ENCODE data around the gene HSF5.

Gene HSF5

DNA sequence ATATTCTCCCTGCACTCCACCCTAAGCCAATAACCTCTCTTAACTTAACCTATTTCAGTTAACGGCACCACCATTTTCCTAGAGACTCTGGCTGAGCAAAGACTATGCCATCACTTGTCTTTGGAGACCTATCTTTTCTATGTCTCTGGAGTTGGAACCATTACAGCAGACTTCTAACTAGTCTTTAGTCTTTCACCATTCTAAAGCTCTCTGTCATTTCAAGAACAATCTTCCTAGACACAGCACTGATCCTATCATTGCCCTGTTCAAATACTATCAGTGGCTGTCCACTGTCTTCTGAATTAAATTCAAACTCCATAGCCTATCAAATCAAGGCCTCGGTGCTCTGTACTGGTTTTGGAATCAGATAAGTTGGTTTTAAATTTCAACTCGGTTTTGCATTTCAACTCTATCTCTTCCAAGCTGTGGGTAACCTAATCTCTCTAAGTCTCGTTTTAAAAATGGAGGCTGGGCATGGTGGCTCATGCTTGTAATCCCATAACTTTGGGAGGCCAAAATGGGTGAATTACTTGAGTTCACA, 102.8 kb downstream of the HSF5 start:
- no peak for DNase-seq (ENCODE audit: low read depth)

DNA sequence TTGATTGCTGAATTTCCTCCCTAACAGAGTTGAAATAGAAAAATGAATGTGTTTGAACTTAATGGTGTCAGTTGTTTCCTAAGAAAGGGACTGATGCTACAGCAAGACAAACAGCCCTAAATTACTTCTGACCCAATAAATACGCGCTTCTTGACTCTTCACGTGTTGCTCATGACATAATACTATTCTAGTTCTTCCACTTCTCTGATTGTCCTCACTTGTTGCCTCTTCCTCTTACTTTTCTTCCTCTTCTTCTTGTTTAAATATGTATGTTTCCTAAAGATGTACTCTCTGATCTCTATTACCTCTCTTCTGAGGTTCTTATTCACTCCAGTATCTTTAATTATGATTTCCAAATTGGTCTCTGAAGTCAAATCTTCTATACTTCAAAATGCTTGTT, 103.3 kb downstream of the HSF5 start:
- no peak for DNase-seq (ENCODE audit: low read depth)

DNA sequence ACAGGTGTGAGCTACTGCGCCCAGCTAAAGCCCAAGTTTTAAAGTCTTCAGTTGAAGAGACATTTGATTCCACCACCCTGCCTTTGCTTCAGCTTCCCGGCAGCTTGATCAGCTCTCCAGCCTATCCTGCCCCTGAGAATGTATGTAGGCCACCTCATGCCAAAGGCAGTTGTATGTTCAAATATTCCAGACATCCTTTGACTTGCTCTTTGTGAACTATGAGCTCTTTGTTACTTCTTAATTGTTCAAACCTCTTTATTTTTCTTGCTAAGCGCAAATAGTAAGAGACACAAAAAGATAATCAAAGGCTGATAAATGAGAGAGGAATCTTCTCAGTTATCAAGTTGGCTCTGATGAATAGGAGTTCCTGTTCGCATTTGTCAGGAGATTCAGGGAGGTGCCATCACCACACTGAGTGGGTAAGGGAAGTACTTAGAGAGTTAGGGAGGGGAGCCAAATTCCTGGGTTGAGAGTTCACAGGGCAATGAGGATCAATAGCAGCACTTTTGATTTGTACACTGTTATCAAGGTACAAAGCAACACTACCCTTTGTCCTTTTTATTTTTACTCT, 104.2 kb downstream of the HSF5 start:
- no peak for DNase-seq (ENCODE audit: low read depth)

DNA sequence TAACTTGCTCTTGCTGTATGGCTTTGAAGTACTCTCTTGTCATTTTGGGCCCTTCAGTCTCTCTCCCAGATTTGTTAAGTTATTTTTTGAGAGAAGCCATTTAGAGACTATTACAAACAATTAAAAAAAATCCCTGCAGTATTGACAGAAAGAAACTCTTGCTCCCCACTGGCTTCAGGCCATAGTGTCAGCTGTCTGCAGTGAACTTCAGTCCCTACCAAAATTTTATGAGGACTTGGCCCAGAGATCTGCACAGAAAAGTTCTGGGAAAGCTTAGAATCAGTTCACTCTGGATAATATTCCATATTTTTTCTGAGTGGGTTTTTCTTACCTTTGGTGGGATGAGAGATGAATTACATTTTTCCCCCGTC, 105.4 kb downstream of the HSF5 start:
- DNase-seq (ENCODE audit: low read depth): no peak

DNA sequence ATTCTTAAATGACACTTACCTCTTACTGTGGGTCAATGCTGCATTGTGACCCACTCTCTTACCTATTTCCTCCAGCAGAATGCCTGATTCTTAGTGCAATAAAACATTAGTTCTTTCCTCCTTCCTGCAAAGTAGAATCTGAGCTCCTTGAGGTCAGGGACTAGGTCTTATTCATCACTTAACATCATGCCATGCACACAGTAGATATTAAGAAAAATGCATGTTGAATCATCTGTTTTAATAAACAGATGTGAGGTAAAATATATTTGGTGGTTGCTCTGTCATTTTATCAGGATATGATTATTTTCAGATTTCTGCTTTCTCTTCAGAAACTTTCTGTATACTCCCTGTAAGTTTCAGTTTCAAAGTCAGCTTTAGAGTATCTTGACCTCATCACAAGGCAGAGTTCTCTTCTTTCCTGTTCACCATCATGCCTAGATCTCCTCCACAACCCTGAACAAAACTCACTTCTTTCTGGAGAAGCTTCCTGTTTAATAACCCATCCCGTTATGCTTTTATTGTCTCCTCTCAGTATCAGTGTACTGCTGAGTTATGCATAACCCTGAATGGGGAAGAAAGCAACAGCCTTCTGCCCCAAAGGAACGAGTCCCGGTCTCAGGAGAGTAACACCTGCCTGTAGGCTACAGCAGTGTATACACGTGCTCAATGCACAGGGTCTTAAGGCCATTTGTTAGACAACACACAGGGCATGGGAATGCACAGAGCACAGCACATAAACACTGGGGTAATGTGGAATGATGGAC, 105.9 kb downstream of the HSF5 start:
- no peak for DNase-seq (ENCODE audit: low read depth)

DNA sequence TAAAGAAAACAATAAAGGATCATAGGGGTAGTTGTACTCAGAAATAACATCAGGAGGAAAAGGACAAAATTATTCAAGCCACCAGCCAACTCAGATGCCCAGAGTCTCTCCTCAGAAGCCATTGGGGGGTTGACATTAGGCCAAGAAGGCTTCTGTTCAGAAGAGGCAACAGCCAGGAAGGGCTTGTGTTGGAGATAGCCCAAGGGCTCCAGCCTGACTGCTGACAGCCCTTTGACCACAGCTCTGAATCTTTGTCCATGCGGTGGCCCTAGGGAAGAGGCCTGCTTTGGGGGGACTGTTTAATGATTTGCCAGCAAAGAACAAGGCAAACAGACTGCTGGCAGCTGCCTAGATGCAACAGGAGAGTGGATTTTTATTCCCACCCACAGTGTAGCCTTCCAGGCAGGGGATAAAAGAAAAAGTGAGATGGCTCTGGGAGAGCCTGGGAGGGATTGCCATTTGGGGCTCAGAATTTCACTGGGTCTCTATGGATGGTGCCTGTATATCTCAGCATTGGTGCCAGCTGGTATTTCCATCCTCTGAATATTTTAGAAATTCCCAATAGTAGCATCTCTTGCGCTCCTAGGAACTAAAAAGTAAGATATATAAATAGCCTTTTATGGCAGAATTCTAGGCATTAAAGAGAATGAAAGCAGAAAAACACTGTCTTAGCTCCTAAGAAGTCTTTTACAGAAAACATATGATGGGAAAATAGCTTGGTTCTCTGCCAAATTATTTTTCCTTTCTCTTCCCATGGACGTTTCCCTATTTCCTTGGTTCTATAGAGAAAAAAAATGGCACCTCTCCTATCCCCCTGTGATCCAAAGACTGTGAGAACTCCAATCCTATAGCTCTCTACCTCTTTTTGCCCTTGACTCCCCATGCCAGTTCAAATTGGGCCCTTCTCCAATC, 106.8 kb downstream of the HSF5 start:
- no peak for DNase-seq (ENCODE audit: low read depth)

DNA sequence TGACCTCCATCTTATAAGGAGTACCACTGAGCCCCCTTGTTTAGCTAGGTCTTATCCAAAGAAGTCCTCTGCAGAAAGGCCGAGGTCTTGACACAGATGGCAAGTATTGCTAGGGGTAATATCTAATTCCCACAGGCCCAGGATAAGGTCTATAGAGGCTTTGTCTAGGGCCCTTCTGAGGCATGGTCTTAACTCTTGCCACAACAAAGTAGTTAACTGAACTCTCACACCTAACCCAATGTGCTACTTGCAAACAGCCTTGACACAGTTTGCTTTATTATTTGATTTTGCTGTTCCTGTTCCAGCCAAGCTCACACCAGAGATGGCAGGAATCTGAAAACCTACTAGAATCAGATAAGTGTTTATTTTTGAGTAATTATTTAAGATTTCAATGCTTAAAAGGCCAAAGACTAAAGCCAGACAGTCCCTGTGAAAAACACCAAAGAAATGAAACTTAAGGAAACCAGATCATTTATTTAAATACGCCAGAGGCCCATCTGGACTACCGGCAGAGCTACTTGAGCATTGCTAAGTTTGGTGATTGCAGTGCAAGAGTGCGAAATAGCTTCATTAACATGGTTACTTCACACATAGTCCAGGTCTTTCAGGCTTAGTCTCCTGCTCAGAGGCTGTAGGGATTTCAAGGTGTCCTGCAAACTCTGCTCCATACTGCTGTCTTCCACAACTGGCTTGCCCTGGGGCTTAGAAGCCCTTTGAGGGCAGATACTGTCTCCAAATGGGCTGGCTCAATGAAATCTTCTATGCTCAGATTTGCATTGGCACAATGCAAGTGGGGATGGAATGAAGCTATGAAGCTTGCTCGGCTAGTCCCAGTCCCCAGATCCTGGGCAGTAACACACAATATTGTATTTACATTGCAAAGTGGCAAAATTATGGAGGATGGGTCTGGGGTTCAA, 107.7 kb downstream of the HSF5 start:
- no peak for DNase-seq (ENCODE audit: low read depth)

DNA sequence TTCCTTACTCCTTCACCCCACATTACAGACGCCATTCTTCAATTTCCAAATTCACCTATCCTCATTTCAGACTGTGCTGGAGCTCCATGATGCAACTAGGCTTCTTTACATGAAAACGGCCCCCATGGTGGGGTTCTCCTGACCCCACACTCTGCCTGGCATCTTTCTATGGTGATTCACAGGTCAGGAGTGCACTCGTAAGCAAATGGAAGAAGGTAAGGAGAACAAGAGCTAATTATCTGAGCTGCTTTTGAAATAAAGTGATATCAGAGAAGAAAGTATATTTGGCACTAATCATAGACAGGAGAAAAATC, 108.7 kb downstream of the HSF5 start:
- DNase-seq (ENCODE audit: low read depth): no peak

DNA sequence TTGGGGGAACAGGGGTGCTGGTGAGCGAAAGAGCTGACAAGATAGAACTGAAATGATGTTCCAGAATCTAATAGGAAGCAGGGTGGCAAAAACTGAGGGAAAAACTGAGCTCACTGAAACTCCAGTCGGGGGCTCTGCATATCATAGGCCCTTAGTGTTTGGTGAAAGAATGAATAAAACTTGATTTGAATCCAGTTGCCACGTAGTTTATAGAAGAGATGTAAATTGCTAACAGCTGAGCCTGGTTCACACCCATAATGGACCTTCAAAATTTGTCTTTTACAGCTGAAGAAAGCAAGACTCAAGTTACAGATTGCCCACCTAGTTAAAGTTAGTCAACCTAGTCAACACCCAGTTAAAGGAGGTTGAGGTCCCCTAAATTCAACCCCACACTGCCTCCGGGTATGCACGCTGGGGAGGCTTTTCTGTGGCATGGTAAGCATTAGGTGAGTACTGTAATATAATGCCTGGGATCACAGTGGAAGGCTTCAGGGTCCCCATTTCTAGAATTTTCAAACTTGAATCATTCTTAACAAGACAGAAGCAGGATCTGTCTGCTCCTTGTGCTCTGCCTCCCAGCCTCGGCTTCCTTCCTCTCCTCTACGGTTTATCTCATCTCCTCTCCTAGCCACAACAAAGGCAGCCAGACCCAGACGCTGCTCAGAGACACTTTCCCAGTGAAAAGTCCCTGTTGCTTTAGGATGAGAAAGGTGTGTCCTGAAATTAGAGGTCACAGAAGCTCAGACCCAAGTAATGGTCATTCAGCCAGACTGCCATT, 109.3 kb downstream of the HSF5 start:
- DNase-seq (ENCODE audit: low read depth): no peak

DNA sequence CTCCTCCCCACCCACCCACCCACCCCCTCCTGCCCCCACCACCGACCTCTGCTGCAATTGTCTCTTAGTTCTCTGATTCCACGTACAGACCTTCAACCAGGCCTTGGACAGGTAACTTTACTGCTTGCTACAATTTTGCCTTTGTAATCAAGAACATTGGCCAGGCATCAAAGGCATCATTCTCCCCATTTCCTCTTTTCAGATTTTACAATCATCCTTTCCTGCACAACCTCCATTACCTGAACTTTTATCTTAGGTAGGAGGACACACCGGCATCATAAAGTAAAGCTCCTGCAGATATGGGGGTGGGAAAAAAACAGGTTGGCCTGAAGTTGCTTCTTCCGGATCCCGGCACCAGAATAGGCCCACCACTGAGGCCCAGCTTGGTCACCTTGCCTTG, 110.5 kb downstream of the HSF5 start:
- no peak for DNase-seq (ENCODE audit: low read depth)

DNA sequence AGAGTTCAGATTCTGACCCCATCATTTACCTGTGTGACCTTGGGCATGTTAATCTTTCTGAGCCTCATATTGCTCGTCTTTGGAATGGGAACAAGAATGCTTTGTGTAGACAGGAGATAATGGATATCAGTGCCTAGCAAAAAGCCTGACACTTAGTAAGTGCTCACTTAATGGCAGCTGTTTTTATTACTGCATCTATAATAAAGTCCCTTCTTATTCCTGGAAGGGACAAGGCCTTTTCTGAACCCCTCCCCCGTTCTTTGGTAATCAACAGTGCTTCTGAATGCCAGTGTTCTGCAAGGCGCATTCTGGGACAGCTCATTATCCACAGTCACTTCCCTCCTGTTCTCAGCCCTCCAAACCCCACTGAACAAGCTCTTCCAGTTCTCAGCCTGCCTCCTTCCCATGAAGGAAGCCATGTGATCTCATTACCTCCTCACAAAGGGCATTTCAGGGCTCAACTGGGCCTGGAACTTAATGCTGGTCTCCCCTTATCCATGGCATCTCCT, 111.1 kb downstream of the HSF5 start:
- DNase-seq (ENCODE audit: low read depth): no peak

DNA sequence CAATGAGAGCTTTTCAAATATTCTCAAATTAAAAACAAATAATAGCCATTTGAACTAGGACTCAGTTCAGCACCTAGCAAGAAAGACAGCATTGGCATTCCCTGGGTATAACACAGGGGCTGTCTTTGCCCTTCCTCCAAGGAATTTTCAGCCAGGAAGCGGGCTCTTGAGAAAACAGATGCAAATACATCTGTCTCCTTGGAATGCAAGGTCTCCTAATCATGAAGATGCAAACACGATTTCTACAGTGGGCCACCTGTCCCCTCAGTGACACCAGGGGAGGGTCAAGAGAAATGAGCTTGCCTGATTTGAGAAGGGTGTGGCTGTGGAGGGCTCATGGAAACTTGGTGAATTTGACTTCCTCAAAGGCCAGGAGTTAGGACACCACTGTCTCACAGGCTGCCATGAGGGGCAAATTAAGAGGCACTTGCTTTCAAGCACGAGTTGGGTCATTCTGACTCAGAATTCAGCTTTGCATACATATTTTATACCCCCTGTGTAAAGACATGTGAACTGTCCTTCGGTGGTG, 111.7 kb downstream of the HSF5 start:
- no peak for DNase-seq (ENCODE audit: low read depth)

DNA sequence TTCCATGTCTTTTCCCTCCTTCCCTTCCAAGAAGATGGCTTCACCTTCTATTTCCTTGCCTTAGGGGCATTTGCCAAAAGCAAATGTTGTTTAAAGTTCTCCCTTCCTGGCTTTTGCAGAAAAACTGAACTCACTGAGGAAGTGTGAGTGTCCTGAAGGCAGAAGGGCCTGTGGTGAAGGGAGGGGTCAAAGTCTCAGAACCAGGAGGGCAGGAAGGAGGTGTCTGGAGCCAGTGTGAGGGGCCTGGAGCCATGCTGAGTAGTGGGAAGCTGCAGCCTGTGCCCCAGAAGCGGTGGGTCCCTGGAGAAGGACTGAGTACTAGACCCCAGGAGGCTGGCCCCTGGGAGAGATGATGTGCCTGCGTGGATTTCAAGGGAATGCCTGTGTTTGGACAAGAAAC, 112.4 kb downstream of the HSF5 start:
- no peak for DNase-seq (ENCODE audit: low read depth)

DNA sequence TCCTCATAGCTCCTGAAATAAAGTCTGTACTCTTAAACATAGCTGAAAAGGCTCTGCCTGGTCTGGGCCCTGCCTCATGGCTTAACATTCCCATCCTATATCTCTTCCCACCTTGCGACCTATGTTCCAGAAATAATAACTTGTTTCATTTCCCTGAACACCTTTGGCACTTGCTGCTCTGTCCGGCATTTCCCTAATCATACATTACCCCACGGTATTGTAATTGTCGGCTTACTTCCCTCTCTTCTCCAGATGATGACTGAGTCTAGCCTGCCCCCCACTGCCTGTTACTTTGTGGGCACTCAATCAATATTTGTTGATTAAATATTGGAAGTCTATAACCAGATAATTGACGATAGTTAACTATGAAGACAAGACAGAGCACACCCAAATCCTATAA, 113.0 kb downstream of the HSF5 start:
- no peak for DNase-seq (ENCODE audit: low read depth)

DNA sequence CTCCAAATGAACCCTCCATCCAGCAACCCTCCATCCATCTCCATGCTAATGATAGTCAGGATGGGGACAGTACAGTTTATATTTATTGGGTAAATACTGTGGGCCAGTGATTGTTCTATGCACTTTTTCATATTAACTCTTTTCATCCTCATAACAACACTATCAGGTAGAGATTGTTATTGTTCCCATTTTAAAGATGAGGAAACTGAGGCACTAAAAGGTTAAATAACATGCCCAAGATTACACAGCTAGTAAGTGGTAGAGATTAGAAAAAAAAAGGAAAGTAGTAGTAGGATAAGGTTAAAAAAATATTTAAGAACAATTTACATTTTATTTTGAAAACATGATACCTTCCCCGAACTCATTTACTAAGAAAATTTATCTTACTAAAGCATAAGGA, 114.3 kb downstream of the HSF5 start:
- DNase-seq (ENCODE audit: low read depth): no peak

DNA sequence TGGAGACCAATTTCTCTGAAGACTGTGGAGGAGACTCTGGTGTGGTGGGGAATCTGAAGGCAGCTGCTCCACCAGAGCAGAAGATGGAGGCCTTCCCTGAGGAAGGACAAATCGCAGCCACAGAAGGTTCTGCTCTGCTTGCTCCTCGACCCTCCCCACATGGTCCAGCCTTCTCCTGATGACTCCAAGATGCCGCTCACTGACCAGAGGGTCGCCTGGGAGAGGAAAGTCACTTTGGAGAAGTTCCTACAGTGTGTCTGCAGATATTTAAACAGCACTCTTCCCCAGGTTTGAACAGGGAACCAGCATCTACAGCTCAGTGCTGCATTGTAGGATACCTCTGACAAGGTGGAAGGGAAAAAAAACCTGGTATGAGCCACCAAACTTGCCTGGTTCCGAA, 115.2 kb downstream of the HSF5 start:
- DNase-seq (ENCODE audit: low read depth): no peak

DNA sequence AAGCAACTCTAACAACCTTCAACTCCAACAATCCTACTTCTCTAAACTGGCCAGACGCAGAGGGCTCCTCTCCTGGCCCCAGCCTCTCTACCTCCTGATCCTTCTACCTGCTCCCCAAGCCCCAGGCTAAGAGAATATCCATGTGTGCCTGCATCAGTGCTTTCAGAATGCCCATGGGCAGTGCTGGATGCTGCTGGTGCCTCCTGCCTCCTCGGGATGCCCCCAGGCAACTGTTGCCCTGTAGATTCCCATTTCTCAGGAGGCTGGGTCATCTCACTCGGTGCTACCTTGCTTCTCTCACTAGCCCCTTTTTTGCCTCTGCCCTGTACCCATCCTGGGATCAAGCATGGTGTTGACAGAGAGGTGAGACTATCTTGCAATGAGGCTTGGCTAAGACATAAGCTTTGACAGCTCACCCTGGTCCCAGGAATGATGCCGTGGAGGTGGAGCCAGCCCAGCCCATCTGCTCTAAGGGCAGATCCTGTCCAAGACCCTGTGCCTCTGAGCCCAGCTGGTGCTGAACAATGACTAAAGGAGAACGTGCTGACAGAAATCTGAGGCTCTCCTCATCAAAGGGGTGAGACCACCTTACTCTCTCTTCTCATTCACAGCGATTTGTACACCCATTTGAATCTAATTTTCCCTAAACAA, 116.8 kb downstream of the HSF5 start:
- DNase-seq (ENCODE audit: low read depth): no peak

DNA sequence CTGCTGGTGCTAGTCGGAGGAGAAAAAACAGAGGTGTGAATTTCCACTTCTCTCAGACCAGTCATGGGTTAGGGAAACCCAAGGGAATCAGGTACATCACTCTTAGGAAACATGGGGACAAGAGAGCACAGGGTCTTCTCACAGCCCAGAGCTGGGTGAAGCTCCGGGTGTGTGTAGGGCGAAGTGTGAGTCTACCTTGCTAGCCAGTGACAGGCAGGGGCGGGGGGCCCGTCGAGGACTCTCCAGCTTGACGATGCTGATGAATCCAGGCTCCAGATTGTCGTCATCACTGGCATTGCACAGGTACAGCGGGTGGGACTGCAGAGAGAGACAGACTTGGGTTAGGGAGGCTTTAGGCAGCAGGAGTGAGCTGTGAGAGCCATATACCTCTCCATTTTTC, 117.5 kb downstream of the HSF5 start:
- no peak for DNase-seq (ENCODE audit: low read depth)

DNA sequence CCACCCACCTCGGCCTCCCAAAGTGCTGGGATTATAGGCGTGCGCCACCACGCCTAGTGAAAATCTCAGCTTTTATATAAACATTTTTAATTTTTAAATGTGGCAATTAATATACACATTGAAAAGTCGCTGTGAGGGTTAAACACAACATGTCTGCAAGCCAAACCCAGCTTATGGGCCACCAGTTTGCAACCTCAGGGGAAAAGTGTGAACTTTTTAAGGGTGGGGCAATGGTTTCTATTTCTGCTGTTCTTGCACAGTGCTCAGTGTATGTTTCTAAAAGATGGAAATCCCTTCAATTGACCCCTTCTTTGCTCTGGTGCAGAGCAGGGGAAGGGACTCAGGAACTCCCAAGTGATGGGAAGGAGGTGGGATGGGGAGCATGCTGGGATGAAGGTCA, 117.9 kb downstream of the HSF5 start:
- DNase-seq (ENCODE audit: low read depth): no peak
